Endometrial microvascular endothelial cells (primary cell): Measurements from ENCODE around the gene MRPL34. TPM values are rescaled to one million over a fixed set of nuclear protein-coding genes. Genes with fewer than 3 reads are reported as not detected.

Experiments
- in situ Hi-C: cut with HindIII; loops from 2 replicates; pipeline ENCODE4 v1.10.0; 2017; ENCODE audit warnings: low sequenced_read_pairs, low pct_unique_long_range_greater_than_20kb; ENCODE audit errors: inconsistent ontology term
- total RNA-seq: library from RNA; depleted of rRNA; stranded (reverse); fragments of >200 nt; gene quantifications from one replicate; pipeline ENCODE4 v1.2.3, GENCODE V29; 2015; ENCODE audit errors: inconsistent ontology term

The MRPL34 gene
- total RNA-seq, 1 donor from 2014 or later, result 115 TPM

DNA sequence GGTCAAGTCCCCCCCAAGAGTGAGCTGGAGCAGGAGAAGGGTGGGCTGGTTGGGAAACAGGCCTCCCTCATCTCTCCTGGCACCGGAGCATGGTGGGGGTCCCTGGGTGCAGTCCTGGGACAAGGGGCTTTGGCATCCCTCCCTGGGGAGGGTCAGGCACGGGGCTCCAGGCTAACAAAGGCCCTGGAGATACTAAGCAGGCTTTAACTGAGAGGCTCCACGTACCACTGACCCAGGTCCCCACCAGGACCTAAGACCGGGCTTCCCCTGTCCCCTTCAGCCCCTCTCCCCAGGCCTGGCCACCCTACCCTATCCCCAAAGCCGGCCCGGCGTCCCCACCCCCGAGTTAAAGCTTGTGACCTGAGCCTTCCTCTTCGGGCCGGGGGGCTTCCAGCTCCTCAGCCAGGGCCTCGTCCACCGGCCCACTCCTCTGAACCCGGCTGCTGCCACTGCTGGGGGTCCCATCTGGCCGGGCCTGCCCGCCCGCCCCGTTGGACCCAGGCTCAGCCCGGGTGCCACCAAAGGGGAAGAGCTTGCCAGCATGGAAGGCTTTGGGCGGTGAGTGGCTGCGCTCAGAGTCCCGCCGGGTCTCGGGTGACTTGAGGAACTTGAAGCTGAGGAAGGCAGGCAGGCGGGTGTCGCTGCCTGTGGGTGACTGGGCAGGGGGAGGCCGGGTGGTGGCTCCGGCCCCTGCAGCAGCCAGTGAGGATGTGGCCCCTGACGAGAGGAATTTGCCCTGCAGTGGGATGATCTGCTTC is 18.9 kb downstream of the MRPL34 start:
- in situ Hi-C loops, result no loop called here

DNA sequence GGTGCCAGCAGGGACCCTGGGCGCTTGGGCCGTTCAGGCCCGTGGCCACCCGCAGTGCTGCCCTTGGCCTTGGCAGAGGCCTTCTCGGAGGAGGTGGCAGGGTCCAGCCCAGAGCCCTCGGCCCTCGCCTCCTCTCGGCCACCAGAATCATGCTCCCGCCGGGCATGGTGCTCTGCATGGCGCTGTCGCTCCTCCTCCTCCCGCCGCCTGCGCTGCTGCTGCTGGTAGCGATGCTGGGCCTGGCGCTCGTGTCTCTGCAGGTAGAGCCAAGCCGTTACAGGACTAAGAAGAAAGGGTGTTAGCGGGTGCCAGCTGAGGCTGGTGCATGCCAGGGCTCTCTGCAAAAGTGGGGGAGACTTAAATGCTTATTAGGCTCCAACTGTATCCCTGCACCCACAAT is 19.5 kb downstream of the MRPL34 start:
- in situ Hi-C loops, result no loop called here

DNA sequence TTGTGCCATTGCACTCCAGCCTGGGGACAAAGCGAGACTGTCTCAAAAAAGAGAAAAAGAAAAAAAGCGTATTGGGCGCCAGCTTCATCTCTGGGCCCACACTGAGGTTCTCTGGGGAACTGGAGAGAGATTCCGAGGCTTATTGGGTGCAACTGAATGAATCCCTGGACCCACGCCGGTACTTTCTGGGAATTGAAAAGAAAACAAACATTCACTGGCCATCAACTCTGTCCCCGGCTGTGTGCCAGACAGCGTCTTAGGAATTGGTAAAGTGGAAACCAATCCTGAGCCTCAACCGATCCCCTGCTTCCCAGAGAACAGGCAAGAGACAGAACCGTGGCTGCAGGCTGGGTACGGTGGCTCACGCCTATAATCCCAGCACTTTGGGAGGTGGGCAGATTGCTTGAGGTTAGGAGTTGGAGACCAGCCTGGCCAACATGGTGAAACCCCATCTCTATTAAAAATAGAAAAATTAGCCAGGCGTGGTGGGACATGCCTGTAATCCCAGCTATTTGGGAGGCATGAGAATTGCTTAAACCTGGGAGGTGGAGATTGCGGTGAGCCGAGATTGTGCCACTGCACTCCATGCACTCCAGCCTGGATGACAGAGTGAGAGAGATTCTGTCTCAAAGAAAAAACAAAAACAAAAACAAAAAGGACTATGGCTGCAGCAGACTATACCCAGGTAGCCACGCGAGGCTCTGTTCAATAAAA is 20.4 kb downstream of the MRPL34 start:
- in situ Hi-C loops, result no loop called here

DNA sequence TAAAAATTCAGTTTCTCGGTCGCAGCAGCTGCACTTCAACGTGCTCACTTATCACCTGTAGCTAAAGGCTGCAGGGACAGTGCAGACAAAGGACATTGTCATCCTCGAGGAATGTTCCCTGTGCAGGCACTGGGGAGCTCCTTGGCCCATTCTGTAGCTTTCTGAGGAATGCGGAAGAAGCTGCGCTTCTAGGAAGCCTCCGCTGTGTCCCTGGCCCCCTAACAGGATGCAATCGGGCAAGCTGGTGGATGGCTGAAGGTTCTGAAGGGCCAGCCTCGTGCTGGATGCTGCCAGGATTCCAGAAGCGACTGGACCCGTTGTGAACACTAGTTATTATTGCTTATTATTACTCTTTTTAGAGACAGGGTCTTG is 20.9 kb downstream of the MRPL34 start:
- in situ Hi-C loops, result no loop called here

DNA sequence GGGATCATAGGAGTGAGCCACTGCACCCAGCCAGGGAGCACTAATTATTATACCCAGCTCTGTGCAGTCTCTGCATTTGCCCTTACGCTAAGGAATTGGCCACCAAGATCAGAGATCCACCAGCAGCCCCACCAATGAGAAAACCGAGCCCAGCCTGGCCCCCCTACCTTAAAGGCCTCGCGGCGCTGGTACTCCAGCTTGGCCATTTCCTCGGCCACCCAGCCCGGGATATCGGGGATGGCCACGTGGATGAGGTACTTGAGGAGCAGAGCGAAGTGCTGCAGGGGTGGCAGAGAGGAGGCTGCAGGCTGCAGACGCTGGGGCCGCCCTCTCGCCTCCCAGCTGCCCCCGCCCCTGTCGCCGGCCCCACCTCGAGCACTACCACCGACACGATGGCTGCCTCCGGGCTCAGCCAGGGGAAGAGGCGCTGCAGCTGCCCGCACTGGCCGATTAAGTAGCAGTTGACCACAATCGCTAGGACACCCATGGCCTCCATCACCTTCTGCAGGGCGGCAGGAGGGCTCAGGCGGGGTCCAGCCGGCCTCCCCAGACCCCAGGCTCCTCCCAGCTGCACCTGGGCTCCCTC is 21.5 kb downstream of the MRPL34 start:
- in situ Hi-C loops, result no loop called here

DNA sequence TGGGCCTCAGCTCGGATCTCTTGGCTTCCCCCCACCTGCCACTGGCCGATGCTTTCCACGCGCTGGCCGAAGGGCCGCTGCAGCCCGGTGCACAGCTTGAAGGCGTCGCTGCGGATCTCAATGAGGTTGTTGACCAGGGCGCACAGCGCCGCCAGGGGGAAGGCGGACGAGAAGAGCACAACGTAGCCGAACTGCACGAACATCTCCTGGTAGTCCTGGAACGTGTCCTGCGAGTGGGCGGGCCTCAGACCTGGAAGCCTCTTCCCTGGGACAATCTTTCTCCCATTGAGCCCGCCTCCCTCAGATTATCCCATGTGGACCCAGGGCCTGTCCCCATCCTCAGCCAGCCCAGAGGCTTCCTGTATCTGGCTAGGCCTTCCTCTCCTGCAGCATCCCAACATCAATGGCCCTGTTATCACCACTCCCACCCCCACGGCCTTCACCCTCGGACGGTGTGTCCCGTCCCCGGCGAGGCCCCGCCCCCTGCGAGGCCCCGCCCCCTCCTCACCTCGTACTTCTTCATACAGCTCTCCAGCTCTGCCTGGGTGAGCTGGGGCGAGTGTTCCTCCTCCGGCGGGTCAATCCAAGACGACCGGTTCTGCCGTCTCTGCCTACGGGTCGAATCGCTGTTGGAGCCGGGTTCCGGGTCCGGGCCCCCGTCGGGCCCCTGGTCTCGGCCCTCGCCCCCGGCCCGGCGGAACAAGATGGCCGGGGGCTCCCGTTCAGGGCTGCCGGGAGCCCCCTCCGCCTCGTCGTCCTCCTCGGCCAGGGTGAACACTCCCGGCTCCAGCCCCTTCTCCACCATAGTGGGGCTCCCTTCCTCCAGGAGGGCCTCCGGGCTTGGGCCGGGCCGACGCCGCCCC is 22.2 kb downstream of the MRPL34 start:
- in situ Hi-C loops, result no loop called here

DNA sequence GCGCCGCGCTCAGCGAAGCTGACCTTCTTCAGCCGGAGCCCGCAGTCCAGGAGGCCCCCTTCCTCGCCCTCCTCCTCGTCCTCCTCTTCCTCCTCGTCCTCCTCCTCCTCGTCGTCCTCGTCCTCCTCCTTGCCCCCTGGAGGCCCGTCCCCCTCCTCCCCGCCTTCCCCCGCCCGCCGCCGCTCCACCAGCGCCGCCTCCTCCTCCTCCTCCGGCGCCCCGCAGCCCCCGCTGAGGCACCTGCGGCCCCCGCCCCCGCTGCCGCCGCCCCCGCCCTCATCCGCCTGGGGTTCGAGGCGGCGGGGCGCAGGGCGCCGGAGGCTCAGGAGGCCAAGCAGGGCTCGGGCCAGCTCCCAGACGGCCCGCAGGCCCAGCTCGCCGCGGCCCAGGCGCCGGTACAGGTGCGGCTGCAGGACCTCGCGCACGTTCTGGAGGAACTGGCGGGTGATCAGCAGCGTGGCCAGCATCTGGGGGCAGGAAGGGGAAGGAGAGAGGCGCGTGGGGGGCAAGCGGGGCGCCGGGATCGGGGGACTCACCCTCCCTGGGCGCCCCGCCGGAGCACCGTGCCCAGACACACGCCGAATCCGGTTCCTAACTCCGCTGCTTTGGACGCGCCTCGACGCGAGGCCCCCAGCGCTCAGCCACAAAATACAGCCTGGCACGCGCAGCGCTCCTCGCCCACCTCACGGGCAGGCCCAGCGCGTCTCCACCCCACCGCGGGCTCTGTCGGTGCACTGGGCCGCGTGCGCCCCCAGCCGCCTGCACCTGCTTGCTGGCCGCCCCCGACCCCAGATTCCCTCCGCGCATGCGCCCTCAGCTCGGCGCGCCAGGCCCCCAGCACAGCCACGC is 23.1 kb downstream of the MRPL34 start:
- in situ Hi-C loops, result no loop called here

DNA sequence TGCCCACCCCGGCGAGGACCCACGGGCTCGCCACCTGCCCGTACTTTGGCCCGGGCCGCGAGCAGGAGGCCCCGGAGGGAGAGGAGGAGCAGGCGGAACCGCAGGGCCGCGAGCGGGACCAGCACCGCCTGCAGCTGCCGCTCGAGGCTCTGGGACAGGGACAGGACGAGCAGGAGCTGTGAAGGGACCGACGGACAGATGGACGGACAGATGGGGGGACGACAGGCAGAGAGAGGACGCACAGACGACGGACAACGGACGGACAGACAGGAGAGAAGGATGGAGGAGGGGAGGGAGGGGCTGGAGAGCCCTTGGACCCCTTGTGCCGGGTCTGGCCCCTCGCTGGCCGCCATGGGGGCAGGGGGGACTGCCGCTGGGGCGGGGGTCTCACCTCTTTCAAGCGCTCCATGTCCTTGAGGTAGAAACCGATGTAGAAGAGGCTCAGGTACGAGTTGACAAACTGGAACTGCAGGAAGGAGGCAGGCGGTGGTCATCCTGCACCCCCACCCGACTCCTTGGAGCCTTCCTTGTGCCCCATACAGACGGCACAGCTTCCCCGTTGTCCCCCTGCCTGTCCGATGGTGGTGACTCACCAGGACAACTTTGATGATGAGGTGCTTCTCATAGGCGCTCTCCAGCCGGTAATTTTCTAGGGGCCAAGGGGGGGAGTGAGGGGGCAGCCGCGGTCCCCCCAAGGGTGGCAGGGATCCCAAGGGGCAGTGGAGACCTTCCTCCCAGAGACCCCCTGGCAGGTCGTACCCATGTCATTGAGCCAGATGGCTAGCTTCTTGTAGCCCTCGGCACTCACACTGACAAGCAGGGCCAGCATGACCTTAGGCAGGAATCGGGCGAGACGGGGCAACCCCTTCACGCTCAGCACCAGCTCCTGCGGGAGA is 23.9 kb downstream of the MRPL34 start:
- in situ Hi-C loops, result no loop called here

DNA sequence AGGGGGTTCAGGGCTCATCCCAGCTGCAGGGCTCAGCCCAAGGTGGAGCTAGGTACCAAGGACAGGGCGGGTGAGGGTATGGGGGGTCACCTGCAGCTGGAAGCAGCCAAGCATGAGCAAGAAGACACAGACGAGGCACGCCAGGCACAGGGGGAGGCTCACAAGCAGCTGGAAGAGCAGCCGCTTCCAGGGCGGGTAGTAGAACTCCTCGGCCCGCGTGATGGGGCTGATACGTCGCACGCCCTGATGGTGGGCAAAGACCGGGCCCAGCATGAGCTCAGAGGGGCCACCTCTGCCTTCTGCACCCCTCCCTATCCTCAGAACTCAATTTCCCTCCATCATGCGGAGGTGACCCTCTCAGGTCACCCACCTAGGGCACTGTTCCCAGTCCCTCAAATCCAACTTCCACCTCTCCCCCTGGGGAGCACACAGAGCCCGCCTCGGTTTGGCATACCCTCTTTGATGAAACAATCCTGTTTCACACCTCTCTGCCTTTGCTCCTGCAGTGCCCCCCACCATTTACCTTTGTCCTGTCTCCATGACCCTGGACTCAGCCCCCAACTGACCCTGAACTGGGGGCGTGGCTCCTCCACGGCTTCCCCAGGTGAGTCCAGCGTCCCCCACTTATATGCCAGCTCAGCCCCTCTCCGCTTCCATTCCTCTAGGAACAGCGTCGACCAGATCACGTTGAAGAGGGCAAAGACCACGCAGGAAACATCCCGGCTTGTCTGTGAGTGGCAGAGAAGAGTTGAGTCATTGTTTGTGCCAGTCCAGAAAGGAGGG is 24.8 kb downstream of the MRPL34 start:
- in situ Hi-C loops, result no loop called here

DNA sequence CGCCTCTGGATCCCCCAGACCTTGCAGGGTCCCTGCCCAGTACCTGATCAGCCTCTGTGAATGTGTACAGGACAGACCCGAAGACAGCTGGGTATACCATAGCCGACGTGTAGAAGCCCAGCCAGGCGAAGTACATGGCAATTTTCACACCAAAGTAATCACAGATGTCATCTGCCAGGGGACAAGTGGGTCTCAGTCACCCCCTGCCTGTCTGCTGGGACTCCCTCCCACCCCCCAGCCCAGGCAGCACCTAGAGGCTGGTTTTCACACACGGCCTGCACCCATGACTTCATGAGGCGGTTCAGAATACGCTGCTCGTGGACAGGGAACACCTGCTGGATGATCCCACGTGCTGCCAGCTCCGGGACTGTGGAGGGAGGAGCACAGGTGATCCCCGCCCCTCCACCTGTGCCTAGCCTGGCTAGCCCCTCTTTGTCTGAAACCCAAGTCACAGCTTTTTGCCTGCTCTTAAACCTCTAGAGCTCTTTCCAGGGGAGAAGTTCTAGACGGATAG is 25.4 kb downstream of the MRPL34 start:
- in situ Hi-C loops, result no loop called here

DNA sequence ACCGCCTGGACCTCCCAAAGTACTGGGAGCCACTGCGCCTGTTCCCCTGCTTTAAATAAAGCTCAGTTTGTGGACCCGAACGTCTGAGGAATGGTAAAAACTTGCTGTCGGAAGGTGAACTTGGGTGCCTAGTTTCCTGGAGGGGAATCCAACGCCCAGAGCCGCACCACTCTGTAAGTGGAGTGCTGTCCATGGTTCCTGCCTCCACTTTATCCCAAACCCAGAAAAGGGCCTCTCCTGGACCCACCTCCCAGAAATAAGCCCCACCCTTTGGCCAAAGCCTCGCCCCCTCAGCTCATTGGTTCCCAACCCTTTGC is 26.6 kb downstream of the MRPL34 start:
- in situ Hi-C loops, result no loop called here

DNA sequence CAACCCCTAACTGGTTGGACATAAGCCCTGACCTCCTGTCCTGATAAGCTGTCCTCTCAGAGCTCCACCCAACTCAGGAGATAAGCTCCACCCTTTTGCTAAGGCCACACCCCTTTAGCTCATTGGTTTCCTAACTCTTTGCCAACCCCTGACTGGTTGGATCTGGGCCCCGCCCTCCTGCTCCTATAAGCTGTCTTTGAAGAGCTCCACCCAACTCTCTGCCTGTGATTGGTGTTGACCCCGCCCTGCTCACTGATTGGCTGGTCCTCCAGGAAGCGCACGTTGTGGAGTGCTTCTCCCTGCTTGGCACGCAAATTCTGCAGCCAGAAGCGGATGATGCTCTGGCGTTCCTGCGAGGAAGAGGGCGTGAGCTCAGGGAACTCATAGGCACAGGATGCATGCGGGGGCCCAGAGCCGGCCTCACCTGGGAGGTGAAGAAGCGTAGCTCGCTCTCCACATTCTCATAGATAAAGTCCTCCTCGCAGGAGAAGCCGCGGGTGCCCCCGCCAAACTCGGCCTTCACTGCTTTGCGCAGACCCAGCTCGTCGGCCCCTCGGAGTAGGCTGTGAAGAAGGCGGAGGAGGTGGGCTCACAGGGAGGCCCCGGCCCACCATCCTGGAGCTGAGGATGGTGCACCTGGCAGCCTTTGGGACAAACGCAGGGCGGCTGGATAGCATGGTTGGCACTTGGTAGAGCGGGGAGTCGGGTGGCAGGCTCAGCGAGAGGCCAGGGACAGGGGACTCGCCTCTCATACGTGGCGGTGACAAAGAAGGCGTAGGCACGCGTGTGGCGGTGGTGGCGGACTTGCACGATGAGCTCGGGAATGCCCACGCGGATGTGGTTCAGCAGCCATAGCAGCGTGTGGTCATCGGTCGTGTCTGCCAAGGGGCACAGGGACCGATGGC is 27.3 kb downstream of the MRPL34 start:
- in situ Hi-C loops, result no loop called here

DNA sequence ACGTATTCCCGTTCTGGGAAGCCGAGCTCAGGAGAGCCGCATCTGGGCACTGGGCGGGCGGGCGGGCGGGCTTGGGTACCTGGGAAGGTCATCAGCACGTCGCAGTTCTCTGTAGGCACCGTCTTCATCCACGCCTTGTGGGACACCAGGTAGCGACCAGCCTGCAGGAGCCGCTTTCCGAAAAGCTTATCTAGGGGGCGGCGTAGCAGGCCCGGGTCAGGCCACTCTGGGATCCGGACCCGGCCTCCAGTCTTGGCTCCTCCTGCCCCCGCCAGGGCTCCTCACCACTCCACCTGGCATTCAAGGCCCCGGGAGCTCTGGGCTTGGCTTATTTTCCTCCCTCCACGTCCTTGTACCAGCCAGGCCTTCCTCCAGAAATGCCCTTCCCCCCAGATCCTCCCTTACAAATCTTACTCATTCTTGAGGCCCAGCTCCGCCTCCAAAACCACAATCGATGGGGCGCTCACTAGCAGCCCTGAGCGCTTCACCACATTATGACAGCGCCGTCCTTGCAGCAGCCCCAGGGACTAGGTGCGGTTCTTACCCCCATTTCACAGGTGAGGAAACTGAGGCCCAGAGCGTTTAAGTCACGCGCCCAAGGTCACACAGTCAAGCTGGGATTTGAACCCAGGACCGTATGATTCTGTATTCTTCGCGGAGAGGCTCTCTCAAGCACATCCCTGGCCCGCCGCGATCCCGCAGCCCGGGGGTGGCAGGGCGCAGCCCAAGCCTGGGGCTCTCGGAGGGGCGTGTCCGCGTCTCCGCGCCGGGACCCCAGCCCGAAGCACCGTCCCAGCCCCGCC is 28.1 kb downstream of the MRPL34 start:
- in situ Hi-C loops, result no loop called here

DNA sequence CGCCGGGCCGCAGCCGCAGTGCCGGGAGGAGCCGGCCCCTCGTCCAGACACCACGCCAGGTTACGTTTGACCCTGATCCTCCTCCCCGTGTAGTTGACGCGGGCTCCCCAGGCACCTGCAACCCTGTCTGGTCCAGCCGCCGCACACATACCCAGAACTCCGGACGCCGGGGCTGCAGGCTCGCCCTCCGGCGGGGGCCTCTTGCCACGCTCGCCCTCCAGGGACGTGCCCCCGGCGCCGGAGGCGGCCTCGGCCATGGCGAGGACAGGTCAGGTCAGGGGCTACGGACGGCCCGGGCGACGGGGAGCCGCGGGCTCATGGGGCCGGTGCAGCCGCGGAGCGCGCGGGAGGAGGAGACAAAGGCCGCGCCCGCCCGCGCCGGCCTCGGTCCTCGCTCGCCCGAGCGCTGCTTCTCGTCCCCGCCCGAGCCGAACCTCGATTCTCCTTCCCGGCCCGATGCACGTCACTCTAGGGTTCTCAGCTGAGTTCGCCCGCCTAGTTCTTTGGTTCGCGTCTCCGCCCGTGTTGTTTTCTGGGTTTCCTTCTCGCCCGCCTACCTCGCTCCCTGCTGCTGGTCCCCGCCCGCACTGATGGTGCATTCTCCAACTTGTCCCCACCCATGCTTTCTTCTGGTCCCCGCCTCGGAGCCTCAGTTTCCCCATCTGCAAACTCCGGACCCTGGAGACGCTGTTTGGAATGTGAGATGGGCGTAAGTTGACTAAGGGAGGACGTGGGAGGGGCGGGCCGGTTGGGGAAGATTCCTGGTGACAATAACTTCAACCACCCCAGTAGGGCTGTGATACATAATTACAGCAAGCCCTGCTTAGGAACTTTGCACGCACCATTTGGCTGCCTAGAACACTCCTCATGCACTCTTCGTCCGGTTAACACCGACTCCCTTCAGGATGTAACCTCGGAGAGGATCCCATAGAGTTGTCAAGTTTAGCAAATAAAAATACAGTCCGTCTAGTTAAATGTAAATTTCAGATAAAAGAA is 29.0 kb downstream of the MRPL34 start, which contains the start of gene ANO8:
Gene ANO8 (minus strand): TSS at position 442 of the 996 bp plus-strand sequence. CDS start 185 bp downstream, at position 257.
- in situ Hi-C loops, result no loop called here
